ENCODE data around the gene SLC40A1.

Gene SLC40A1

DNA sequence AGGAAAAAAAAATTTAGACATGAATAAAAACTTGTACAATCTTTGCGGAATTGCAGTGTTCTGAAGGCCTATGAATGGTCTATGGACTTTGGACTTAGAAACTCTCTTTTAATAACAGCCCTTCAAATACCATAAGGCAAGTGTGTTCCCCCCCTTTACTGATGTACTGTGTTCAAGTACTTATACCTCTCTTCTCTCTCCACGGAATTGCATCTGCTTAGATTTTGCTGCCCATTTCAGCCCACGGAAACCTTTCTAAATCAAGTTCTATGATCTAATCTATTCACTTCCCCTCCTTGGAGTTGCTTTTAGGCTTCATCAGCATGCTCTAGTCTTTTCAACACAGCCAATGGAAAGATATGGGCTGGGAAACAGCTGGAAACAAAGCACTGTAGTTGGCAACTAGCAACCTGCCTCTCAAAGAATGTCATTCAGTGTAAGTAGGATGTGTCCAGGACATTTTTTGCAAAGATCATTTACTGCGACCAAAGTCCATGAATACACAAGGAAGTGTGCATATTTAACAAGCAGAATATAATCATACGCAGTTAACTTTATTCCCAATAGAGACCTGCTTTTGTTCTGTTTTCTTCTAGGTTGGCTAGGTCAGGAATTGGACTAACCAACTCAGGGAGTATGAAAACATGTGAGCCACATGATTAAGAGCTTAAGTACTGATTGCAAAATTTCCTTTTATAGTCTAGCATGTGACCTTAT is 58.0 kb downstream of the SLC40A1 start:
- Mint-ChIP-seq H3K4me1 (ENCODE audit: low read depth) (no peaks in the 10 kb centered on the region), H3K4me3 (no peak overlapping the region), H3K27me3 (no peaks in the 10 kb centered on the region), H3K9me3 (no peaks in the 10 kb centered on the region), H3K27ac (no peak overlapping the region), H3K36me3 (ENCODE audit: low read depth) (no peaks in the 10 kb centered on the region)

- H3K27ac Mint-ChIP-seq, result no peak overlapping the region
- H3K9me3 Mint-ChIP-seq, result no peaks in the 10 kb centered on the region
- H3K27me3 Mint-ChIP-seq, result peaks cover 4% of the 10 kb centered on the region
- H3K36me3 Mint-ChIP-seq (ENCODE audit: low read depth), result no peaks in the 10 kb centered on the region
- no peak overlapping the region for H3K4me3 Mint-ChIP-seq
- no peaks in the 10 kb centered on the region for H3K4me1 Mint-ChIP-seq (ENCODE audit: low read depth)
Observed at GRCh38 chr2:189521699-189522434, 58.7 kb downstream of the SLC40A1 start.

- Mint-ChIP-seq H3K27ac (no peak overlapping the region), H3K4me1 (ENCODE audit: low read depth) (no peaks in the 10 kb centered on the region), H3K4me3 (no peak overlapping the region), H3K9me3 (no peaks in the 10 kb centered on the region), H3K27me3 (peaks cover 11% of the 10 kb centered on the region), H3K36me3 (ENCODE audit: low read depth) (no peaks in the 10 kb centered on the region)
Observed at GRCh38 chr2:189519631-189520387, 60.8 kb downstream of the SLC40A1 start.

- no peaks in the 10 kb centered on the region for H3K9me3 Mint-ChIP-seq
Observed at GRCh38 chr2:189517847-189518535, 62.6 kb downstream of the SLC40A1 start.

DNA sequence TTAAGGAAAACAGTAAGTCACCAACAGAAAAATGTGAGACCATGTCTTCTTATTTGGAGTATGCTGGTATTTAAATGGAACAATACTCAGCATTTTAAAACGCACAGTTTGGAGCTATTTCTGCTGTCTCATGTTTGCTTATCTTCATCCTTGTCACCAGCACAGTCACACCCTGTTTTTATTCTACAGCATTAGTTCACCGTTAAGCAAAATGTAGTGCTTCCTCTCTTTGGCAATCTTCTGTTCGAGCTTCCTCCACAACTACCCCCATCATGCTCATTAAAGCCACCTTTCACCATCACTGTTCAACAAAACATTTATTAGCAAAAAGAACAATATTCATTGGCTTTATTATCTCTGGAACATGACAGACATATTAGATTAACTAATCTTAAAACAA is 64.0 kb downstream of the SLC40A1 start:
- Mint-ChIP-seq H3K27ac (no peak overlapping the region), H3K27me3 (peaks cover 17% of the 10 kb centered on the region), H3K36me3 (ENCODE audit: low read depth) (no peaks in the 10 kb centered on the region), H3K4me3 (no peak overlapping the region), H3K9me3 (no peaks in the 10 kb centered on the region), H3K4me1 (ENCODE audit: low read depth) (no peaks in the 10 kb centered on the region)

More at GRCh38 chr2:189517847-189518535, 62.6 kb downstream of the SLC40A1 start:
- H3K4me1 Mint-ChIP-seq (ENCODE audit: low read depth), result no peaks in the 10 kb centered on the region
- H3K4me3 Mint-ChIP-seq, result no peak overlapping the region
- H3K27me3 Mint-ChIP-seq, result peaks cover 16% of the 10 kb centered on the region
- no peak overlapping the region for H3K27ac Mint-ChIP-seq
- H3K36me3 Mint-ChIP-seq (ENCODE audit: low read depth), result no peaks in the 10 kb centered on the region

- no peaks in the 10 kb centered on the region for H3K9me3 Mint-ChIP-seq
- H3K36me3 Mint-ChIP-seq (ENCODE audit: low read depth), result no peaks in the 10 kb centered on the region
- H3K4me1 Mint-ChIP-seq (ENCODE audit: low read depth), result no peaks in the 10 kb centered on the region
- no peak overlapping the region for H3K27ac Mint-ChIP-seq
- peaks cover 19% of the 10 kb centered on the region for H3K27me3 Mint-ChIP-seq
- no peak overlapping the region for H3K4me3 Mint-ChIP-seq
Observed at GRCh38 chr2:189515264-189515663, 65.3 kb downstream of the SLC40A1 start.

- Mint-ChIP-seq H3K36me3 (ENCODE audit: low read depth) (no peaks in the 10 kb centered on the region), H3K9me3 (peaks cover 3% of the 10 kb centered on the region), H3K4me1 (ENCODE audit: low read depth) (no peaks in the 10 kb centered on the region), H3K4me3 (no peak overlapping the region), H3K27ac (no peak overlapping the region), H3K27me3 (peaks cover 19% of the 10 kb centered on the region)
Observed at GRCh38 chr2:189514104-189514503, 66.5 kb downstream of the SLC40A1 start.

DNA sequence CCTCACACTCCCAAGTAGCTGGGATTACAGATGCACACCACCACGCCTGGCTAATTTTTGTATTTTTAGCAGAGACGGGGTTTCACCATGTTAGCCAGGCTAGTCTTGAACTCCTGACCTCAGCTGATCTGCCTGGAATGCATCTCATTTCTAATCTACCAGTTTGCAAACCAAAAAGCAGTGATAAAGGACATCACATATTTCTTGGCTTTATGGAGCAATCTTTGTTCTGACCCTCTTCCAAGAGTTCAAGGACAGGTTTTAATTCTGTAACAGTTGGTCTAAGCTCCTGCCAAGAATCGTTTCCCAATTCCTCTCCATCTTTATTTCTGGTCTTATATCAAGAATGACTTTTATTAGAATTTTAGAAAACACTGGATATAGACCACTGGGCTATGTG is 67.7 kb downstream of the SLC40A1 start:
- Mint-ChIP-seq H3K4me3 (no peak overlapping the region), H3K27me3 (peaks cover 19% of the 10 kb centered on the region), H3K9me3 (peaks cover 7% of the 10 kb centered on the region), H3K36me3 (ENCODE audit: low read depth) (no peaks in the 10 kb centered on the region), H3K4me1 (ENCODE audit: low read depth) (no peaks in the 10 kb centered on the region), H3K27ac (no peak overlapping the region)

DNA sequence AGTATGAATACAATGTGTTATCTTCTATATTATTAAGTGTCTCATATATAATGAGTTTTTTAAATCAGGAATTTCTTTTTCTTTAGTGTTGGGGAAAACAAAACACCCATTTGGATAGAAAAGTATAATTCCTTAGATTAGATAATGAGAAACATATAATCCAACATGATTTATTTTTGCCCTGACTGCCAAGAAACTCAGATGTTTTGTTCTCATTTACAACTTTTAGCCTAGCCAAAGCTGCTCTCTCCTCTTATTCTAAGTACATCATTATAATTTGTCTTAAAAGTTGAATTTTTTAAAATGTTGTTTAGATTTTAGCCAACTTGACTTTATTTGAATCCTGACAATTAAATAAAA is 68.6 kb downstream of the SLC40A1 start:
- Mint-ChIP-seq H3K4me3 (no peak overlapping the region), H3K27me3 (peaks cover 16% of the 10 kb centered on the region), H3K4me1 (ENCODE audit: low read depth) (no peaks in the 10 kb centered on the region), H3K9me3 (peaks cover 7% of the 10 kb centered on the region), H3K36me3 (ENCODE audit: low read depth) (no peaks in the 10 kb centered on the region), H3K27ac (no peak overlapping the region)

DNA sequence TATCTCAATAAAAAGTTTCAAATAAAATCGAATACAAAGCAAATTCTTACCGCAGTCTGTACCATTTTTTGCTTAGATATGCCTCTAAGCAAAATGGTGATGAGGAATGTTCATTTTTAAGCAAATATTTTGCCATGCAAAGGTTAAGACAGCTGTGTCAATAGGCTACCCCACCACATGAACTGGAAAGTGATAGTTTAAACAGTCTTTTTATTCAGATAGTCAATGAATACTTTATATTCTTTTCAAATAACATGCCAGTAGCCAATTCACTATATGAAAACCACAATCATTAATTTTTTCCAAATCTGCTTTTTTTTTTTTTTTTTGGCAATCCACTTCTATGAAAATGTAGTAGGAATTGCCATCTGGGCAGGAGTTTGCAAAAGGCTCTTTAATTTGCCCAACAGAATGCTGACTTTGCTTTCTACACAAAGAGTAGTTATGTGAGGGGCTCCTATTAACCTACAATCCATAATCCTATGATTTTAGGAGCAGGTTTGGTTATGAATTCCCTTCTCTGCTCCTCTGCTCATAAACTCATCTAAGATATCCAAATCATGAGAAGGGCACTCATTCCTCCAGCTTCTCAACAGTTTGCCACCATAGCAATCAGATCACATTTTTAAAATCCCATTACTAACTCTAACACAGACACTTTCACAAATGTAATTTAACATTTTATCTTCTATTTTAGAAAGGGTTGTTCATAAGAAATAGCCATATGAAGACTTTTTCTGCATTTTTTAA is 69.2 kb downstream of the SLC40A1 start:
- Mint-ChIP-seq H3K27ac (no peak overlapping the region), H3K4me3 (no peak overlapping the region), H3K4me1 (ENCODE audit: low read depth) (peaks cover 4% of the 10 kb centered on the region), H3K27me3 (peaks cover 11% of the 10 kb centered on the region), H3K36me3 (ENCODE audit: low read depth) (no peaks in the 10 kb centered on the region), H3K9me3 (peaks cover 7% of the 10 kb centered on the region)
